H1 (cell line): ENCODE measurements around the gene DCXR. TPM values are rescaled to one million over a fixed set of nuclear protein-coding genes. Genes with fewer than 3 reads are reported as not detected.

Experiments
- EGR1 ChIP-seq: IDR thresholded peaks from 2 replicates; pipeline ENCODE4 v1.6.1; 2011; ENCODE audit warnings: low read depth, low read length, borderline replicate concordance
- KDM1A ChIP-seq: fragments of 200-600, 300-600 bp; sonication (generic); IDR thresholded peaks from 2 replicates; pipeline ENCODE4 v1.7.1; 2016; ENCODE audit warnings: mild to moderate bottlenecking, low read length, borderline replicate concordance
- polyA plus RNA-seq, 7 experiments: library from polyadenylated mRNA; depleted of rRNA in 3 of 7; stranded (reverse) in 5 of 7; unstranded in 2 of 7; fragments of >200 nt in 5 of 7; fragments of 200-250 nt in 2 of 7; gene quantifications; 1 replicate in 5 of 7; 2 replicates in 1 of 7; 4 replicates in 1 of 7; pipeline versions ENCODE4 v1.2.1 to v1.2.3, GENCODE V29; 2011 to 2013; ENCODE audit warnings: missing spikeins in 2 of 7, mixed read lengths in 2 of 7
- total RNA-seq: library from RNA; stranded (reverse); fragmentation: NEBNext Ultra II Directional; extraction: Animal tissue kit (Norgen Biotek cat#: 25700); gene quantifications from 2 replicates; pipeline ENCODE4 v1.2.1, GENCODE V29; 2021
- TF ChIP-seq, protein P1 (sequence below), 3 experiments: IDR thresholded peaks; 1 replicate in 2 of 3; 2 replicates in 1 of 3; pipeline versions ENCODE4 v1.5.1 to v1.6.1; 2011; ENCODE audit warnings: low read length in 3 of 3, mild to moderate bottlenecking in 3 of 3, inconsistent platforms in 2 of 3, low read depth in 1 of 3, moderate library complexity in 1 of 3; ENCODE audit not compliant: insufficient read depth in 1 of 3; ENCODE audit errors: control extremely low read depth in 1 of 3

The DCXR gene
- total and polyA plus RNA-seq, 2 of the 8 experiments (the other 6 are each of a cell fraction or from before 2014, with no cell fraction given): 96.3 to 212 TPM

- TF ChIP-seq, protein P1, sequence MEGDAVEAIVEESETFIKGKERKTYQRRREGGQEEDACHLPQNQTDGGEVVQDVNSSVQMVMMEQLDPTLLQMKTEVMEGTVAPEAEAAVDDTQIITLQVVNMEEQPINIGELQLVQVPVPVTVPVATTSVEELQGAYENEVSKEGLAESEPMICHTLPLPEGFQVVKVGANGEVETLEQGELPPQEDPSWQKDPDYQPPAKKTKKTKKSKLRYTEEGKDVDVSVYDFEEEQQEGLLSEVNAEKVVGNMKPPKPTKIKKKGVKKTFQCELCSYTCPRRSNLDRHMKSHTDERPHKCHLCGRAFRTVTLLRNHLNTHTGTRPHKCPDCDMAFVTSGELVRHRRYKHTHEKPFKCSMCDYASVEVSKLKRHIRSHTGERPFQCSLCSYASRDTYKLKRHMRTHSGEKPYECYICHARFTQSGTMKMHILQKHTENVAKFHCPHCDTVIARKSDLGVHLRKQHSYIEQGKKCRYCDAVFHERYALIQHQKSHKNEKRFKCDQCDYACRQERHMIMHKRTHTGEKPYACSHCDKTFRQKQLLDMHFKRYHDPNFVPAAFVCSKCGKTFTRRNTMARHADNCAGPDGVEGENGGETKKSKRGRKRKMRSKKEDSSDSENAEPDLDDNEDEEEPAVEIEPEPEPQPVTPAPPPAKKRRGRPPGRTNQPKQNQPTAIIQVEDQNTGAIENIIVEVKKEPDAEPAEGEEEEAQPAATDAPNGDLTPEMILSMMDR (IDR thresholded peaks at IDR 0.05; ENCODE audit: control extremely low read depth in 1 of 3, insufficient read depth in 1 of 3, low read depth in 1 of 3, low read length in 3 of 3): no peak
- no peak for TF ChIP-seq EGR1
- no peak for TF ChIP-seq KDM1A
These were observed 28.5 kb downstream of the DCXR start (continued) for GRCh38 chr17:82008941-82009405.
